Ectodermal cell (in vitro differentiated cells): ENCODE results near the gene FNDC1.

ENCODE experiments used
- H3K27ac ChIP-seq: 2 replicates; pipeline ENCODE4 v1.7.0; 2013; ENCODE audit warnings: mild to moderate bottlenecking, low read depth, low read length; ENCODE audit not compliant: insufficient read depth, poor library complexity, severe bottlenecking
- H3K27me3 ChIP-seq: 2 replicates; pipeline ENCODE4 v1.7.0; 2013; ENCODE audit warnings: mild to moderate bottlenecking, low read length; ENCODE audit not compliant: insufficient read depth, control insufficient read depth, poor library complexity, severe bottlenecking
- H3K36me3 ChIP-seq: one replicate; pipeline ENCODE4 v1.7.0; 2013; ENCODE audit warnings: low read length; ENCODE audit not compliant: control insufficient read depth, insufficient read depth
- H3K4me1 ChIP-seq: one replicate; pipeline ENCODE4 v1.7.0; 2013; ENCODE audit warnings: low read length; ENCODE audit not compliant: control insufficient read depth, insufficient read depth
- H3K4me3 ChIP-seq: 2 replicates; pipeline ENCODE4 v1.7.0; 2013; ENCODE audit warnings: low read depth, low read length, control low read depth; ENCODE audit not compliant: insufficient read depth
- H3K9me3 ChIP-seq: 2 replicates; pipeline ENCODE4 v1.7.0; 2013; ENCODE audit warnings: mild to moderate bottlenecking, low read length, moderate library complexity; ENCODE audit not compliant: control insufficient read depth
- WGBS, 2 experiments: methylation state at CpG; one replicate each; pipeline ENCODE4 v1.1.7; 2013; ENCODE audit warnings: missing lambda C conversion rate in 2 of 2; 5-methylcytosine and 5-hydroxymethylcytosine counted together

Gene FNDC1

DNA sequence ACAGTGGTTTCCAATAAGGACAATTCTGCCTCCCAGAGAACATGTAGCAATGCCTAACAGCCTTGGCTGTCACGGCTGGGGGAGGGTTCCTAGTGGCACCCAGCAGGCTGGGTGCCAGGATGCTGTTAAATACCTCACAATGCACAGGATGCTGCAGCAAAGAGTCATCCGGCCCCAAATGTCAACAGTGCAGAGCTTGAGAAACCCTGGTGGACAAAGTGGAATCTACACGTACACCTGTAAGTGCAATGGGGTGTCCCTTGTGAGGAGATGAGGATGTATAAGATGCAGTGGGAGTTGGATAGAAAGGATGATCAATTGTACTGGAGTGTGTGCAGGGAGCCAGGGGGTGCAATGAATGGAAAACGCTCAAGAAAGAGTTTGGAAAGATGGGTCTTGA is 142.4 kb downstream of the FNDC1 start:
- no peaks in the 10 kb centered on the region for H3K9me3 ChIP-seq
- no peaks in the 10 kb centered on the region for H3K27me3 ChIP-seq
- H3K27ac ChIP-seq, result no peak overlapping the region
- H3K4me3 ChIP-seq, result no peak overlapping the region
- no peaks in the 10 kb centered on the region for H3K4me1 ChIP-seq
- H3K36me3 ChIP-seq, result no peaks in the 10 kb centered on the region
- WGBS, 2 experiments, result 62 to 65% methylated on average over 4 of the region's 4 CpGs

DNA sequence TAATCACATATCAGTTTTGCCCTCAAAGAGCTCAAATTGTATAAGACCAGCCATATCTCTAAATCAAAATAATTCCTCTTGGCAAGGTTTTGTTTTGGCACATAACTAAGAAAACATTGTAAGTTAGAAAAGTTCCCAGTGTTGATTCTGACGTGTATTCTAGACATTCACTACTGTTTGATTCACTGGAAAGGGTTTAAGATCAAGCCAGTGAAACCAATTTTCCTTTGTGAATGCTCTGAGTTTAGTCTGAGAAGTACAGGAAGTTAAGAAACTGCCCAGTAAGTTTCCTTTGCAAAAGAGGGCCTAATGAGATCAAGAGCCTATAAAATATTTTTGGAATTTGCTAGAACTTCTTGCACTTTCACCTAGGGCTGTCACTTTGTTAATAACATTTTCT is 143.0 kb downstream of the FNDC1 start:
- Histone ChIP-seq H3K9me3 (no peaks in the 10 kb centered on the region), H3K4me3 (no peak overlapping the region), H3K4me1 (no peaks in the 10 kb centered on the region), H3K27me3 (no peaks in the 10 kb centered on the region), H3K36me3 (no peaks in the 10 kb centered on the region), H3K27ac (no peak overlapping the region)
- 80 to 91% methylated on average over 1 of the region's 1 CpG for WGBS, 2 experiments

DNA sequence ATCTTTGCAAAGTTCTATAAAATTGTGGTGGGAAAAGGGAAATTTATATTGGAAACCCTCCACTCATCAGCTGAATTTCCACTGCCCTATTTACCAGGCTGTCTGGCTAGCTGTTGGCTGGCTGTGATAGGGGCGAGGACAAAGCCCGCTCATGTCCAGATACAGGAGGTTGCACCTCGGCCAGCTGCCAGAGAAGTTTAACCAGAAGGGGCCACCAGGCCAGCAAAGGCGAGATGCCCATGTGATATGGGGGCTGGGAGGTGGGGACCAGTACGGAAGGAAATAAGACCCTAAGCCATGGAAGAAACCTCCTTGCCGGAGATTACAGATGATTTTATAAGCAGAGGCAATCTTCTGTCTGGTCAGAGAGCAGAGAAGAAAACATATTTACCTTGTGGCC is 143.8 kb downstream of the FNDC1 start:
- Histone ChIP-seq H3K27me3 (no peaks in the 10 kb centered on the region), H3K9me3 (no peaks in the 10 kb centered on the region), H3K27ac (no peak overlapping the region), H3K4me1 (no peaks in the 10 kb centered on the region), H3K36me3 (no peaks in the 10 kb centered on the region), H3K4me3 (no peak overlapping the region)
- 90 to 94% methylated on average over 6 of the region's 6 CpGs for WGBS, 2 experiments

DNA sequence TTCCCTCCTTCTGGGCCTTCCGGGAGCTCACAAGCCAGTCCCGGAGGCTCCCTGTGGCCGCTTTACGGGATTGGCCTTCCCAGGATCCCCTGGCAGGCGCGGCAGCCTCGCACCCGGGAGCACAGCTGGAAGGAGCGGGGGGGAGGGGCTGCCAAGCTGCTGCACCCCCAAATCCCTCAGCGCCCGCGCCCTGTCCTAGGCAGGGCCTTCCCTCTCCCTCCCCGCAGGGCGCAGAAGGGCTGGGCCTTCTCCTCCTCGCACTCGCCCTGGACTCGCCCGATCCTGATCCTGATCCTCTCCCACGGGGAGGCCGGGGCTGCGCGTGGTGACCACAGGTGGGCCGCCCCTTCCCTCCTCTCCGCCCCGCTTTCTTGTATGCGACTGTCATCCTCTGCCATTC is 146.4 kb downstream of the FNDC1 start:
- Histone ChIP-seq H3K27ac (no peak overlapping the region), H3K4me3 (no peak overlapping the region), H3K36me3 (no peaks in the 10 kb centered on the region), H3K4me1 (no peaks in the 10 kb centered on the region), H3K9me3 (no peaks in the 10 kb centered on the region), H3K27me3 (no peaks in the 10 kb centered on the region)
- 89 to 90% methylated on average over 26 of the region's 26 CpGs for WGBS, 2 experiments

DNA sequence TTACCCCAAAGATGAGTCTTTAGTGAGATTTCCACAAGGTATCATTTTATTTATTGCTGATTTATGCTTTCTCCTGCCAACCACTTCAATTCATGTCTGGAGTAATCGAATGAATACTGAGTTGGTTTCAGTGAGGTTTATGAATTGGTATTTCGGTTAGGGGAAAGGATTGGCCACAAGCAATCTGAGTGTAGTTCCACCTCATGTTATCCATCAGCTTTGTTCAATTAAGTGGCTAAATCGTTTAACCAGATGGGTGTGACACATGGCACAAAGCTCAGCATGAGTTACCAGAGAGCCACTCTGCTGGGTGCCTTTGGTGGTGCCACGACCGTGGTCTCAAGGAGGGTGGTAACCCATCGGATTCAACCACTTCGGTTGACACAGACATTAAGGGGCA is 148.2 kb downstream of the FNDC1 start:
- Histone ChIP-seq H3K4me3 (no peak overlapping the region), H3K27ac (no peak overlapping the region), H3K27me3 (no peaks in the 10 kb centered on the region), H3K4me1 (no peaks in the 10 kb centered on the region), H3K36me3 (no peaks in the 10 kb centered on the region), H3K9me3 (no peaks in the 10 kb centered on the region)
- WGBS, 2 experiments, result 91 to 92% methylated on average over 7 of the region's 7 CpGs

DNA sequence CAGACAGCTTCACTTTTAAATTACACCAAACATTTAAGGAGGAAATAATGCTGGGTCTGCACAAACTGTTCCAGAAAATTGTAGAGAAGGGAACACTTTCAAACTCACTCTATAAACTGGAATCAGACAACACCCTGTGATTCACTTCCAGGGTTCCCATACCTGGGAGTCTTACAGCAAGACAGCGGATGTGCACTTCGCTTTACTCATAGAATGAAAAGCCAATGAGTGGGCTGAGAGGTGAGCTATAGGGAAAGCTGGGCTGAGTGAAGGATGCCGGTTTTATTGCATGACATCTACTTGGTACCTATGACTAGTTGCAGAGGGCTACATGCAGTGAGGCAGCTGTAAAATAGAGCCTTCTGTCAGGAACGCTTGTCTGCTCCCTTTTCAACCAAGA is 152.1 kb downstream of the FNDC1 start:
- Histone ChIP-seq H3K4me3 (no peak overlapping the region), H3K27me3 (no peaks in the 10 kb centered on the region), H3K27ac (no peak overlapping the region), H3K4me1 (no peaks in the 10 kb centered on the region), H3K36me3 (no peaks in the 10 kb centered on the region), H3K9me3 (no peaks in the 10 kb centered on the region)
- 91 to 93% methylated on average over 4 of the region's 4 CpGs for WGBS, 2 experiments
